HEK293T (cell line): ENCODE results near the gene SLC25A23.
"Not testable (repeated sequence)": the region's sequence is repeated elsewhere in the genome, so short reads cannot be mapped to it uniquely, and the experiment has no call there.

ENCODE experiments used
- CTCF ChIA-PET: fragments of 350-600 bp; formaldehyde crosslinking; extraction: SDS; loops from one replicate; lab custom pipeline; 2021; ENCODE audit warnings: antibody characterized with exemption, inconsistent platforms; lab: Yijun Ruan, JAX
- POLR2A ChIA-PET: fragments of 350-600 bp; formaldehyde crosslinking; extraction: SDS; loops from one replicate; lab custom pipeline; 2020; ENCODE audit warnings: antibody characterized with exemption, inconsistent platforms; lab: Yijun Ruan, JAX
- DNase-seq: peaks from one replicate; pipeline ENCODE4 v3.0.0; 2012; ENCODE audit warnings: mixed read lengths; ENCODE audit errors: extremely low spot score
- ARNT ChIP-seq: fragments of 450-650 bp; IDR thresholded peaks from 2 replicates; pipeline ENCODE4 v1.6.1; 2017; ENCODE audit warnings: mild to moderate bottlenecking
- BHLHE40 ChIP-seq: fragments of 450-650 bp; IDR thresholded peaks from 2 replicates; pipeline ENCODE4 v1.6.1; 2016; ENCODE audit warnings: mild to moderate bottlenecking, moderate library complexity, borderline replicate concordance
- CTBP1 ChIP-seq: fragments of 450-650 bp; IDR thresholded peaks from 2 replicates; pipeline ENCODE4 v1.6.1; 2016; ENCODE audit warnings: borderline replicate concordance
- ELF4 ChIP-seq: fragments of 450-650 bp; IDR thresholded peaks from 2 replicates; pipeline ENCODE4 v1.6.1; 2017; ENCODE audit warnings: antibody characterized with exemption
- FOXA1 ChIP-seq: fragments of 450-650 bp; IDR thresholded peaks from 2 replicates; pipeline ENCODE4 v1.6.1; 2016; ENCODE audit warnings: mild to moderate bottlenecking
- FOXK2 ChIP-seq: fragments of 450-650 bp; IDR thresholded peaks from 2 replicates; pipeline ENCODE4 v1.6.1; 2016; ENCODE audit warnings: mild to moderate bottlenecking
- FOXM1 ChIP-seq: fragments of 450-650 bp; IDR thresholded peaks from 2 replicates; pipeline ENCODE4 v1.6.1; 2017; ENCODE audit warnings: mild to moderate bottlenecking, borderline replicate concordance
- HDGF ChIP-seq: fragments of 450-650 bp; IDR thresholded peaks from 2 replicates; pipeline ENCODE4 v1.6.1; 2017; ENCODE audit warnings: antibody characterized with exemption, borderline replicate concordance
- L3MBTL2 ChIP-seq: fragments of 450-650 bp; conservative IDR thresholded peaks from 2 replicates; pipeline ENCODE4 v1.6.1; 2016; ENCODE audit warnings: mild to moderate bottlenecking
- LEF1 ChIP-seq: fragments of 450-650 bp; IDR thresholded peaks from 2 replicates; pipeline ENCODE4 v1.6.1; 2017; ENCODE audit warnings: mild to moderate bottlenecking, borderline replicate concordance
- NFRKB ChIP-seq: fragments of 450-650 bp; IDR thresholded peaks from 2 replicates; pipeline ENCODE4 v1.6.1; 2016; ENCODE audit warnings: mild to moderate bottlenecking, moderate library complexity
- SP1 ChIP-seq: fragments of 450-650 bp; IDR thresholded peaks from 2 replicates; pipeline ENCODE4 v1.6.1; 2017
- SUZ12 ChIP-seq: fragments of 450-650 bp; IDR thresholded peaks from 2 replicates; pipeline ENCODE4 v1.6.1; 2016; ENCODE audit warnings: mild to moderate bottlenecking
- TARDBP ChIP-seq: fragments of 450-650 bp; IDR thresholded peaks from 2 replicates; pipeline ENCODE4 v1.6.1; 2016
- ZNF384 ChIP-seq: fragments of 450-650 bp; IDR thresholded peaks from 2 replicates; pipeline ENCODE4 v1.6.1; 2016
- TF ChIP-seq, protein P1 (sequence below): fragments of 450-650 bp; IDR thresholded peaks from 2 replicates; pipeline ENCODE4 v1.6.1; 2016

SLC25A23 gene

GRCh38 chr19:6402837-6403608 lies 56.6 kb downstream of the SLC25A23 start:
- DNase-seq, result no peak
- no peak for TF ChIP-seq L3MBTL2
- TF ChIP-seq CTBP1, result no peak
- TF ChIP-seq, protein P1, sequence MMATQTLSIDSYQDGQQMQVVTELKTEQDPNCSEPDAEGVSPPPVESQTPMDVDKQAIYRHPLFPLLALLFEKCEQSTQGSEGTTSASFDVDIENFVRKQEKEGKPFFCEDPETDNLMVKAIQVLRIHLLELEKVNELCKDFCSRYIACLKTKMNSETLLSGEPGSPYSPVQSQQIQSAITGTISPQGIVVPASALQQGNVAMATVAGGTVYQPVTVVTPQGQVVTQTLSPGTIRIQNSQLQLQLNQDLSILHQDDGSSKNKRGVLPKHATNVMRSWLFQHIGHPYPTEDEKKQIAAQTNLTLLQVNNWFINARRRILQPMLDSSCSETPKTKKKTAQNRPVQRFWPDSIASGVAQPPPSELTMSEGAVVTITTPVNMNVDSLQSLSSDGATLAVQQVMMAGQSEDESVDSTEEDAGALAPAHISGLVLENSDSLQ, result no peak
- TF ChIP-seq FOXA1, result no peak
- no peak for TF ChIP-seq LEF1
- no peak for TF ChIP-seq ELF4
- TF ChIP-seq NFRKB, result no peak
- TF ChIP-seq SP1, result no peak
- no peak for TF ChIP-seq ZNF384
- no peak for TF ChIP-seq FOXK2
- no peak for TF ChIP-seq FOXM1
- no peak for TF ChIP-seq HDGF
- no peak for TF ChIP-seq ARNT
- TF ChIP-seq BHLHE40, result no peak
- TF ChIP-seq TARDBP, result no peak
- TF ChIP-seq SUZ12, result no peak
- CTCF ChIA-PET, result no interaction called here
- POLR2A ChIA-PET, result interaction anchor here (1.2 to 2.3 kb wide), 3 partner anchors 10 to 31 kb away, joined by 4 to 8 read pairs (median 6); partner anchors contain the start of genes ALKBH7, GTF2F1 and KHSRP

GRCh38 chr19:6402058-6402457 lies 57.5 kb downstream of the SLC25A23 start:
- ChIA-PET CTCF (no interaction called here), POLR2A (interaction anchor here (2.3 kb wide), 1 partner anchor 9 kb away, joined by 8 read pairs; the partner anchor contains the start of gene GTF2F1)
- no peak for TF ChIP-seq ZNF384
- no peak for TF ChIP-seq L3MBTL2
- TF ChIP-seq ELF4, result no peak
- no peak for TF ChIP-seq FOXK2
- no peak for TF ChIP-seq NFRKB
- no peak for TF ChIP-seq BHLHE40
- no peak for TF ChIP-seq SUZ12
- TF ChIP-seq SP1, result no peak
- no peak for TF ChIP-seq CTBP1
- TF ChIP-seq, protein P1, result no peak
- no peak for TF ChIP-seq LEF1
- no peak for TF ChIP-seq HDGF
- TF ChIP-seq FOXA1, result no peak
- no peak for TF ChIP-seq ARNT
- TF ChIP-seq TARDBP, result no peak
- TF ChIP-seq FOXM1, result no peak
- no peak for DNase-seq

GRCh38 chr19:6400062-6400944 lies 59.3 kb downstream of the SLC25A23 start:
- POLR2A ChIA-PET, result interaction anchor here (1.3 kb wide), 1 partner anchor 39 kb away, joined by 3 read pairs; the partner anchor contains the start of gene CLPP
- CTCF ChIA-PET, result not testable (repeated sequence)

GRCh38 chr19:6396305-6396704 lies 63.3 kb downstream of the SLC25A23 start:
- POLR2A ChIA-PET, result no interaction called here

More at GRCh38 chr19:6400062-6400944, 59.3 kb downstream of the SLC25A23 start:
- not testable (repeated sequence) for DNase-seq

DNA sequence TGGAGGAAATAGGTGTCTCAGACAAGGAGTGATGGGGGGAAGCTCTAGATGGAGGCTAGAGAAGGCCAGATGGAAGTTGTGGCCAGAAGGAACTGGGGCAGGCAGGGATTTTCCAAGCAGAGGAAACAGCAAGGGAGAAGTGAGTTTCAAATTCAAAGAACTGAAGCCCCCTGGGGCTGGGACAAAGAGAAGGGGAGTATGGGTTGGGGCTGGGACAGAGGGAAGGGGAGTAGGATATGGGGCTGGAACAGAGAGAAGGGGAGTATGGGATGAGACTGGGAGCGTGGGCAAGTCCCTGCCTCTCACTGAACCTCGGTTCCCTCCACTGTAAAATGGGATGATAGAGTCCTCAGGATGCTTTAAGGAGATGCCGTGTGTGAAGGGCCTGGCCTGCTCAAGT lies 64.8 kb downstream of the SLC25A23 start:
- ChIA-PET POLR2A (interaction anchor here (3.2 kb wide), 1 partner anchor 21 kb away, joined by 20 read pairs; the partner anchor contains the start of gene ALKBH7), CTCF (no interaction called here)
- TF ChIP-seq FOXK2 (no peak), L3MBTL2 (no peak), CTBP1 (no peak), BHLHE40 (no peak), SUZ12 (no peak), NFRKB (no peak), FOXA1 (no peak), SP1 (no peak), HDGF (no peak), ELF4 (no peak), TARDBP (no peak), FOXM1 (no peak), ZNF384 (no peak), LEF1 (no peak)
- TF ChIP-seq, protein P1, result no peak
- DNase-seq, result no peak

More at GRCh38 chr19:6396305-6396704, 63.3 kb downstream of the SLC25A23 start:
- CTCF ChIA-PET, result no interaction called here
- TF ChIP-seq CTBP1 (no peak), TARDBP (no peak), SUZ12 (no peak), ARNT (no peak), NFRKB (no peak), LEF1 (no peak), L3MBTL2 (no peak), ZNF384 (no peak), HDGF (no peak), FOXA1 (no peak), ELF4 (no peak), FOXK2 (no peak), SP1 (no peak), BHLHE40 (no peak), FOXM1 (no peak)
- TF ChIP-seq, protein P1, result no peak
- no peak for DNase-seq
